Measurements from ENCODE around the gene AQP12B.
"Not testable (repeated sequence)": the region's sequence is repeated elsewhere in the genome, so short reads cannot be mapped to it uniquely, and the experiment has no call there.

AQP12B gene, protein sequence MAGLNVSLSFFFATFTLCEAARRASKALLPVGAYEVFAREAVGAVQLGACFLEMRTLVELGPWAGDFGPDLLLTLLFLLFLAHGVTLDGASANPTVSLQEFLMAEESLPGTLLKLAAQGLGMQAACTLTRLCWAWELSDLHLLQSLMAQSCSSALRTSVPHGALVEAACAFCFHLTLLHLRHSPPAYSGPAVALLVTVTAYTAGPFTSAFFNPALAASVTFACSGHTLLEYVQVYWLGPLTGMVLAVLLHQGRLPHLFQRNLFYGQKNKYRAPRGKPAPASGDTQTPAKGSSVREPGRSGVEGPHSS

GRCh38 chr2:240682431-240683224 is at the start of gene AQP12B:
Gene AQP12B (minus strand): TSS chr2:240682885. CDS start chr2:240682837, 48 bp downstream.
- not testable (repeated sequence) for H3K9ac ChIP-seq, H3K27ac ChIP-seq, H3K4me3 ChIP-seq, H4K20me1 ChIP-seq, H3K4me2 ChIP-seq, H3K27me3 ChIP-seq, H3K36me3 ChIP-seq, H3K9me3 ChIP-seq
- H3K4me1 ChIP-seq: peaks cover 12% of the 10 kb centered on the region; the same call in 1 of the 2 replicates

GRCh38 chr2:240732184-240732583 is 49.5 kb upstream of the AQP12B start:
- no peak overlapping the region for H3K4me3 ChIP-seq
- TF ChIP-seq Cebpa-rat (IDR thresholded peaks at IDR 0.05): no peak
- no peaks in the 10 kb centered on the region for H3K36me3 ChIP-seq
- H3K27me3 ChIP-seq: no peaks in the 10 kb centered on the region
- H4K20me1 ChIP-seq: 0 out of 2 replicates have a peak, but pooled peaks cover 9% of the 10 kb centered on the region
- H3K4me2 ChIP-seq: no peak overlapping the region
- no peak overlapping the region for H3K9ac ChIP-seq
- H3K27ac ChIP-seq: no peak overlapping the region
- no peaks in the 10 kb centered on the region for H3K9me3 ChIP-seq
- H3K4me1 ChIP-seq: peaks cover 56% of the 10 kb centered on the region

DNA sequence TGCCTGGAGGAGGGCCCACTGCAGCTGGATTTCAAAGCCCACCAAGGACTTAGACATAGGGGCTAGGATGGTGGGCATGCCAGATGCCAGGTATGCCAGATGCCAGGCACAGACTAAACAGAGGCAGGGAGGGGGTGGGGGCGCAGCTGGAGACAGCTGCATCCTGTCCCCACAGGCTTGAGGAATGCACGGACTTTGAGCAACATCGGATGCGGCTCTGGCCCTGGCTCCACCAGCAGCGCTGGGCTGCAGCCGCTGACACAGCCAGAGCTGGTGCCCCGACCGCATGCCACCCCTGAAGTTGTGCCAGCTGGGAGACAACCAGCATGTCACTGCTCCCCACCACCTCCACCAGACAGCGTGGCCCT is 48.5 kb upstream of the AQP12B start:
- Histone ChIP-seq H3K4me1 (peaks cover 63% of the 10 kb centered on the region), H3K27ac (peak overlapping the region; percentile 80), H3K9ac (peak overlapping the region; percentile 60), H4K20me1 (0 out of 2 replicates have a peak, but pooled peaks cover 9% of the 10 kb centered on the region), H3K36me3 (no peaks in the 10 kb centered on the region), H3K27me3 (no peaks in the 10 kb centered on the region), H3K4me3 (no peak overlapping the region), H3K4me2 (peak overlapping the region; percentile 92), H3K9me3 (no peaks in the 10 kb centered on the region)
- TF ChIP-seq Cebpa-rat (IDR thresholded peaks at IDR 0.05): no peak

DNA sequence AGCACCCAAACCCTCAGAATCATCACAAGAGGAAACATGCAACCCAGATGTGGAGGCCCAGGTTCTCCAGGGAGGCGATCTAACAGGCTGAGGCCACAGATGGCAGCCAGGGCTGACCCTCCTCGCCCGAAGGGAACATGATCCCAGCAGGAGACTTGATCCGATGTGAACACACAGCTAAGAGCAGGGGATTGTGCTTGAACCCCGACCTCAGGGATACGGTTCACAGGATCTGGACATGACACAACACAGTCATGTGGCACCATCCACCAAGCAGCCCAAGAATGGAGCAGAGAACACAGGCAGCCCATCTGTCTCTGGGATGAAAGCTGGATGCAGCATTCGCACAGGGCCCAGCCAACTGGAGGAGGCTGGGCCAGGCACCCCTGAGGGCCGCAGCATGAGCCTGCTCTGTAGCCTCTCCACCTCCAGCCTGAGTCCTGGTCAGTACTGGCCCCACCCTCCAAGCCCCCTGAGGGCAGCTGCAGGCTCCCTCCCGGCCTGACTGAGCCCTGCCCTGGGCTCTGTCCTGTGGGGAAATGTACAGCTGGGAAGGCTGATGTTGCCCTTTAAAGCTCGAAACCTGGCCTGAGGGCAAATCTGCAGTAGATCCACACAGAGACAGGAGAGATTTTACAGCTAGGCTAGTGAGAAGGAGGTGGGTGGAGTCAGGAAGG is 48.0 kb upstream of the AQP12B start:
- no peaks in the 10 kb centered on the region for H3K36me3 ChIP-seq
- H3K27ac ChIP-seq: peak overlapping the region; percentile 80

DNA sequence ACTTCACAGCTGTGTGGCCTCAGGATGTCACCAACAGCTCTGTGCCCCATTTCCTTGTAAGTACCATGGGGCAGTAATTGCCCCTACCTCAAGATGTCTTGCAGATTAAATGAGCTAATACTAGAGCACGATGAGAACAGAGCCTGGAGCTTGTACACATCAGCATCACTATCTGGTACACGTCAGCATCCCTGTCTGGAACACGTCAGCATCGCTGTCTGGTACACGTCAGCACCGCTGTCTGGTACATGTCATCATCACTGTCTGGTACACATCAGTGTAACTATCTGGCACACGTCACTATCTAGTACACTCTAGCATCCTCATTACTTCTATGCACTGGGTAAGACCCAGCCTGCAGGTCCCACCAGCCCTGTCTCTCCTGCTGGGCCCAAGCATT is 46.1 kb upstream of the AQP12B start:
- no peaks in the 10 kb centered on the region for H3K27me3 ChIP-seq
- no peaks in the 10 kb centered on the region for H3K36me3 ChIP-seq
- no peak overlapping the region for H3K4me3 ChIP-seq
- H3K9ac ChIP-seq: no peak overlapping the region
- 0 out of 2 replicates have a peak, but pooled peaks cover 9% of the 10 kb centered on the region for H4K20me1 ChIP-seq
- H3K4me2 ChIP-seq: peak overlapping the region; percentile 92; the same call in 1 of the 2 replicates
- no peak for TF ChIP-seq Cebpa-rat (IDR thresholded peaks at IDR 0.05)
- peaks cover 76% of the 10 kb centered on the region for H3K4me1 ChIP-seq
- H3K9me3 ChIP-seq: no peaks in the 10 kb centered on the region
- H3K27ac ChIP-seq: no peak overlapping the region

More for the DNA sequence above, 48.0 kb upstream of the AQP12B start:
- H3K9ac ChIP-seq: peak overlapping the region; percentile 60
- H4K20me1 ChIP-seq: 0 out of 2 replicates have a peak, but pooled peaks cover 9% of the 10 kb centered on the region
- no peak overlapping the region for H3K4me3 ChIP-seq
- no peaks in the 10 kb centered on the region for H3K9me3 ChIP-seq
- H3K4me1 ChIP-seq: peaks cover 68% of the 10 kb centered on the region
- TF ChIP-seq Cebpa-rat (IDR thresholded peaks at IDR 0.05): no peak
- H3K27me3 ChIP-seq: no peaks in the 10 kb centered on the region
- H3K4me2 ChIP-seq: peak overlapping the region; percentile 92

DNA sequence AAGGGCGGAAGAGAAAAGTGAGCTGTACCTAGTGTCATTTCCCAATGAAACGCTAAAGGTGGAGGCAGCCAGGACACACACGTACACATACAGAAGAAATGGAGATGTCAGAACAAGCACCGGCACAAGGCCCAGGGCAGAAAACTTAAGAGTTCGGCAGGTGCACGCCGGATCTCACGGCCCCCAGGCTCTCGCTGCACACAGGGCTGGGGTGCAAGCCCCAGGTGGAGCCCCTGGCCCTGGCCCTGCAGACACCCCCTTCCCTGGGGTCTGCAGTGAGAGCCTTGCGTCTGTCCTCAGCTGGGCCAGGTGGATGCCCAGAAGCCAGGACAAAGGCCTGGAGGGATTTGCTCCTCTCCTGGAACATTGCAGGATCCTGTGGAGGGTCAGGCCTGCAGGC is 45.7 kb upstream of the AQP12B start:
- H3K4me3 ChIP-seq: no peak overlapping the region
- 0 out of 2 replicates have a peak, but pooled peaks cover 9% of the 10 kb centered on the region for H4K20me1 ChIP-seq
- TF ChIP-seq Cebpa-rat (IDR thresholded peaks at IDR 0.05): no peak
- peaks cover 71% of the 10 kb centered on the region for H3K4me1 ChIP-seq
- H3K36me3 ChIP-seq: no peaks in the 10 kb centered on the region
- 0 out of 2 replicates have a peak overlapping the region, but pooled peaks have one; percentile 31 for H3K27ac ChIP-seq
- no peaks in the 10 kb centered on the region for H3K9me3 ChIP-seq
- peak overlapping the region; percentile 92 for H3K4me2 ChIP-seq
- H3K27me3 ChIP-seq: no peaks in the 10 kb centered on the region
- H3K9ac ChIP-seq: no peak overlapping the region

- H3K9me3 ChIP-seq: no peaks in the 10 kb centered on the region
- peak overlapping the region; percentile 92 for H3K4me2 ChIP-seq
- H3K4me1 ChIP-seq: peaks cover 67% of the 10 kb centered on the region
- H4K20me1 ChIP-seq: 0 out of 2 replicates have a peak, but pooled peaks cover 9% of the 10 kb centered on the region
- no peaks in the 10 kb centered on the region for H3K27me3 ChIP-seq
- H3K9ac ChIP-seq: no peak overlapping the region
- no peaks in the 10 kb centered on the region for H3K36me3 ChIP-seq
- no peak for TF ChIP-seq Cebpa-rat (IDR thresholded peaks at IDR 0.05)
- H3K4me3 ChIP-seq: no peak overlapping the region
- H3K27ac ChIP-seq: peak overlapping the region; percentile 31; the same call in 1 of the 2 replicates
Observed at GRCh38 chr2:240727913-240728312, 45.2 kb upstream of the AQP12B start.

DNA sequence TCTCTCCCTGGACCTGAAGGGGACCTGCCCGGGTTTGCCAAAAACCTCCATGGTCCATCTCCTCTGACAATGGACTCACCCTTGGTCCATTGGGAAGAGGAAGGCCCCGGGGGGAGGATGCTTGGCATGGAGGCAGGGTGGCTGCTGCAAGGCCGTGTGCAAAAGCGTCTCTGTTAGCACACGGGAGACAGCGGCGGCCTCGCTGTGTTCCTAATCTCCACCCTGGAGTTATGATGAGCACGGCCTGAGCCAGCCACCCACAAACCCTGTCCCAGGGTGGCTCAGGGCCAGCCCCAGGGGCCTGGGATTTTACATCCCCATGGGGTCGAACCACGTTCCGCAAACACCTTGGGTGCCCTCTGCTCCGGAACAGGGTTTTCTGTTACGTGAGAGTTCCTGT is 44.8 kb upstream of the AQP12B start:
- no peak for TF ChIP-seq Cebpa-rat (IDR thresholded peaks at IDR 0.05)
- Histone ChIP-seq H4K20me1 (0 out of 2 replicates have a peak, but pooled peaks cover 9% of the 10 kb centered on the region), H3K9me3 (no peaks in the 10 kb centered on the region), H3K27me3 (no peaks in the 10 kb centered on the region), H3K4me1 (peaks cover 66% of the 10 kb centered on the region), H3K4me2 (peak overlapping the region; percentile 92), H3K4me3 (no peak overlapping the region), H3K27ac (peak overlapping the region; percentile 31), H3K9ac (no peak overlapping the region), H3K36me3 (no peaks in the 10 kb centered on the region)

DNA sequence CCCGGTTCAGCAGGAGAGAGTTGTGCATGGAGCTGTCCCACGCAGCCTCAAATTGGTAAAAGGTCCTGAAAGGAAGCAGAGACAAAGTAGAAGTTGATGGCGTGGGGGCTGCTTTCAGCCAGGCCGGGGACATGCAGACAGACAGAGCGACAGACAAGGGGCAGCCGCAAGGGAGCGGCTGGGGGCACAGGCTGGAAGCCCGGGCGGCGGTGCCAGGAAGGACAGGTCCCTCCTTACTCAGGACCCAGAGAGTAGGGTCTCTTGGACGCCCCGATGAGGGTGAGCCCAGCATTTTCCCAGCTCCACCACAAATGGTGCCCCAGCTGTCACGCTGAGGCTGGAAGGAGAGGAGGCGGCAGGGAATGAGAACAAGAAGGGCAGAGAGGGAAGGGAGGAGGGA is 44.2 kb upstream of the AQP12B start:
- H3K4me2 ChIP-seq: peak overlapping the region; percentile 92
- H3K27ac ChIP-seq: peak overlapping the region; percentile 31
- H3K4me1 ChIP-seq: peaks cover 66% of the 10 kb centered on the region
- H3K9me3 ChIP-seq: no peaks in the 10 kb centered on the region
- H4K20me1 ChIP-seq: 0 out of 2 replicates have a peak, but pooled peaks cover 9% of the 10 kb centered on the region
- H3K36me3 ChIP-seq: no peaks in the 10 kb centered on the region
- H3K9ac ChIP-seq: no peak overlapping the region
- no peak overlapping the region for H3K4me3 ChIP-seq
- TF ChIP-seq Cebpa-rat (IDR thresholded peaks at IDR 0.05): no peak
- H3K27me3 ChIP-seq: no peaks in the 10 kb centered on the region
